Pulmonary artery endothelial cell (primary cell): ENCODE measurements around the gene PRMT3. TPM values are rescaled to one million over a fixed set of nuclear protein-coding genes. Genes with fewer than 3 reads are reported as not detected.
"Not testable (repeated sequence)": the region's sequence is repeated elsewhere in the genome, so short reads cannot be mapped to it uniquely, and the experiment has no call there.

Source experiments
- DNase-seq: peaks from one replicate; pipeline ENCODE4 v3.0.0-alpha.2; 2011; ENCODE audit warnings: low read depth, low spot score
- total RNA-seq: library from RNA; depleted of rRNA; stranded (reverse); fragments of >200 nt; gene quantifications from 2 replicates; pipeline ENCODE4 v1.2.3, GENCODE V29; 2014

Gene PRMT3
- total RNA-seq, 1 donor from 2014 or later = 23.8 TPM

GRCh38 chr11:20453657-20454316, 66.3 kb downstream of the PRMT3 start:
- DNase-seq = no peak

GRCh38 chr11:20457001-20457799, 69.7 kb downstream of the PRMT3 start:
- DNase-seq = no peak

- no peak for DNase-seq
Measured at GRCh38 chr11:20457934-20458680, 70.6 kb downstream of the PRMT3 start.

DNA sequence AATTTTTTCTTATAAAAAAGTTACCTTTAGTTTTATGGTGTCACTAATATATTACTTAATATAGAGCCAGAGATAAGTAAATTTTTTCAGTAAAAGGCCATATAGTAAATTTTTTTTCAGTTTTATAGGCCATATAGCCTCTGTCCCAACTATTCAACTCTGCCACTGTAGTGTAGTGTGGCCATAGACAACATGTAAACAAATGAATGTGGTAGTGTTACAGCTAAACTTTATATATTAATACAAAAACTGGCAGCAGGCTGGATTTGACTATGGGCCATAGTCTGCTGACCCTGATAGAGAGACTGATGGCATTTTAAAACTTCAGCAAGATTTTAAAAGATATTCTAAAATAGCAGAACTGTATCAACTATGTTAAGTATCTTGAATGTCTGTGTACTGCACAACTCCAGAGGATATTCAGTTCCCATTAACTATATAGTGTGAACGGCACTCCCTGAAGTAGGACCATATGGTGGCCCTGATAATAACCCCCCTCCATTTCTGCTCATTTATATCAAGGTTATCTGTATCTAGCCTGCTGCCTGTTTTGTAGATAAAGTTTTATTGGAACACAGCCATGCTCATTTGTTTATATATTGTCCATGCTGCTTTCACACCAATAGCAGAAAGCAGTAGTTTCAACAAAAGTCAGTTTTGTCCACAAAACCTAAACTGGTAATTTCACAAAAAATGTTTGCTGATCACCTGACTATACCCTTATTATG, 71.6 kb downstream of the PRMT3 start:
- DNase-seq = no peak

DNA sequence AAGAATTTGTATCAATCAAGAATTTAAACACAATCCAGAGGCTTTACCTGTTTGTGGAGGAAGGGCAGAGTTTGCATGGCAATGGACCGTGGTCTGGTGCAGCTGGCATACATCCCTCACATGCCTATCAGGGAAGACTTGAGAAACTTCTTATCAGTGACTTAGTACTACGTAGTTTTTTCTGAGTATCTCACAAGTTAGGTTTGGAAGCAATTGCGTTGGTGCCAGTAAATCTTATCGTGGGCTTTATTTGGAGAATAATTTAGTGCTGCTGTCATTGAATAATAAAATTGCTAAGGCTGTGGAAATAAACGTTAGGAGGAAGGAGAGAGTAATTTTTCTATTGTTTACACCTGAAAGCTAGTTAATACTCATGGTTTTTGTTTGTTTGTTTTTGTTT, 72.3 kb downstream of the PRMT3 start:
- no peak for DNase-seq

DNA sequence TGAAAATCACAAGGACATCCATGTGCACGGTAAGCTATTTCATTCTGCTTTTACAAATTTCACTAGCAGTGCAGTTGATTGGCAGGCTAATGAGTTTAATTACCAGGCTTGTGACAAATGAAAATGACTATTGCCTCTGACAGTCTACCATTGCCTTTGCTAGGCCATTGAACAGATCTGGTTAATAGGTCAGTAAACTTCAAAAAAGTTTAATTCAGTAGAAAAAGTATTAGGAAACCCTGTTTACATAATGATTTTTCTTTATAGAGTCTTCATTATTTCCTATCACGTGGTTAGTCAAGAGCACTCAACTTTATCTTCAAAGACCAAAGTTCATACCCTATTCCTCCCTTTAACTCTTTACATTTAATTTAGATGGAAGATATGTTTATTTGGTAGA, 77.0 kb downstream of the PRMT3 start:
- DNase-seq = no peak

GRCh38 chr11:20467487-20468185, 80.1 kb downstream of the PRMT3 start:
- DNase-seq = no peak

DNA sequence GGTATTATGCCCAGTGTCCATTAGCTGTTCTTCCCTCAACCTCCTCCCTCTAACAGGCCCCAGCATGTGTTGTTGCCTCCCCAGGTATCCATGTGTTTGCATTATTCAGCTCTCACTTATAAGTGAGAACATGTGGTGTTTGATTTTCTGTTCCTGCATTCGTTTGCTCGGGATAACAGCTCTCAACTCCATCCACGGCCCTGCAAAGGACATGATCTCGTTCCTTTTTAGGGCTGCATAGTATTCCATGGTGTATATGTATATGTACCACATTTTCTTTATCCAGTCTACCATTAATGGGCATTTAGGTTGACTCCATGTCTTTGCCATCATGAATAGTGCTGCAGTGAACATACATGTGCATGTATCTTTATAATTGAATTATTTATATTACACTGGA, 82.8 kb downstream of the PRMT3 start:
- no peak for DNase-seq

GRCh38 chr11:20471929-20472328, 84.4 kb downstream of the PRMT3 start:
- not testable (repeated sequence) for DNase-seq

- no peak for DNase-seq
Measured at GRCh38 chr11:20474176-20474881, 86.8 kb downstream of the PRMT3 start.

GRCh38 chr11:20474882-20475517, 87.5 kb downstream of the PRMT3 start:
- DNase-seq = no peak

GRCh38 chr11:20477418-20478090, 90.0 kb downstream of the PRMT3 start:
- no peak for DNase-seq

GRCh38 chr11:20479513-20479912, 92.0 kb downstream of the PRMT3 start:
- DNase-seq = no peak

DNA sequence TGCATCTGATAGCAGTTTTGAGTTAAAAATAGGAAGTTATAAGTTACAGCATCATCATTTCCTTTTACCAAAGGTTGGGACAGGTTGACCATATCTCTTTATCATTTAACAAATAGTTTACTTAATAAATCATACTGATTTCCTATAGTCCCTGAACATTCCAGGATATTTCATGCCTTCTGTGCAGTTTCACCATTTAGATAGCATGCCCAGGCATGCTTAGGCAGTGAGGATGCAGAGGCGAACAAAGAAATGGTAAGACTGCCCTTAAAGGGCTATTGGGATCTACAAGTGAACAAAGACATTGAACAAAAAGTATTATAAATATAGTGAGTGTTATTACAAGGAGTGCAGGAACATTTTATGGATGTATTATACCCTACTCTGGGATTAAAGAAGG, 96.4 kb downstream of the PRMT3 start:
- DNase-seq = no peak

DNA sequence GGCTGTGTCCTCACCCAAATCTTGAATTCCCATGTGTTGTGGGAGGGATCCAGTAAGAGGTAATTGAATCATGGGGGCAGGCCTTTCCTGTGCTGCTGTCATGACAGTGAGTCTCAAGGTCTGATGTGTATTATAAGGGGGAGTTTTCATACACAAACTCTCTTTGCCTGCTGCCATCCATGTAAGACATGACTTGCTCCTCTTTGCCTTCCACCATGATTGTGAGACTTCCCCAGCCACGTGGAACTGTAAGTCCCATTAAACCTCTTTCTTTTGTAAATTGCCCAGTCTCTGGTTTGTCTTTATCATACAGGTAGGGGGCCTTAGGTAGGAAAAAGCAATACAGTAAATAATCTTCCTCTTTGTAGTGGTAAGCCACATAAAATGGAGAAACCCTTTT, 96.9 kb downstream of the PRMT3 start:
- DNase-seq = not testable (repeated sequence)

- no peak for DNase-seq
Measured at GRCh38 chr11:20488352-20488751, 100.8 kb downstream of the PRMT3 start.

GRCh38 chr11:20489948-20490347, 102.4 kb downstream of the PRMT3 start:
- DNase-seq = no peak

- no peak for DNase-seq
Measured at GRCh38 chr11:20493340-20493739, 105.8 kb downstream of the PRMT3 start.

- DNase-seq = no peak
Measured at GRCh38 chr11:20497124-20497792, 109.7 kb downstream of the PRMT3 start.
